ENCODE measurements around the gene ERG. TPM values are rescaled to one million over a fixed set of nuclear protein-coding genes. Genes with fewer than 3 reads are reported as not detected.
A peak's percentile ranks its signal among the peaks of the same experiment; 100 is the strongest.

The ERG gene
- total and polyA plus RNA-seq, 9 donors = 13.5 to 20.7 (median 16.8) TPM

GRCh38 chr21:38491536-38491935 lies 6.7 kb downstream of the ERG start:
- no peaks in the 10 kb centered on the region for H3K27me3 ChIP-seq (ENCODE audit: control insufficient read depth, insufficient read depth, low read length)
- H3K4me1 ChIP-seq (ENCODE audit: control insufficient read depth, insufficient read depth, low read length) = peaks cover 8% of the 10 kb centered on the region
- no peak overlapping the region for H3K4me3 ChIP-seq (ENCODE audit: low read length)
- no peaks in the 10 kb centered on the region for H3K9me3 ChIP-seq (replicated peaks; ENCODE audit: control insufficient read depth, low read depth, low read length)
- peak; percentile 40 for DNase-seq
- H3K27ac ChIP-seq (ENCODE audit: low read length) = peak overlapping the region; percentile 51
- H3K36me3 ChIP-seq (ENCODE audit: control insufficient read depth, insufficient read depth, low read length) = no peaks in the 10 kb centered on the region
- WGBS (ENCODE audit: insufficient coverage) = 32% methylated on average over 3 of the region's 5 CpGs

GRCh38 chr21:38490411-38491020 lies 7.8 kb downstream of the ERG start:
- WGBS (ENCODE audit: insufficient coverage) = 69% methylated on average over 7 of the region's 12 CpGs
- DNase-seq = no peak
- H3K4me1 ChIP-seq (ENCODE audit: control insufficient read depth, insufficient read depth, low read length) = peaks cover 8% of the 10 kb centered on the region
- no peaks in the 10 kb centered on the region for H3K9me3 ChIP-seq (replicated peaks; ENCODE audit: control insufficient read depth, low read depth, low read length)
- H3K36me3 ChIP-seq (ENCODE audit: control insufficient read depth, insufficient read depth, low read length) = no peaks in the 10 kb centered on the region
- H3K27me3 ChIP-seq (ENCODE audit: control insufficient read depth, insufficient read depth, low read length) = no peaks in the 10 kb centered on the region
- no peak overlapping the region for H3K4me3 ChIP-seq (ENCODE audit: low read length)
- peak overlapping the region; percentile 60 for H3K27ac ChIP-seq (ENCODE audit: low read length)

GRCh38 chr21:38489729-38490128 lies 8.5 kb downstream of the ERG start:
- H3K4me1 ChIP-seq (ENCODE audit: control insufficient read depth, insufficient read depth, low read length) = peaks cover 8% of the 10 kb centered on the region
- peak overlapping the region; percentile 51 for H3K27ac ChIP-seq (ENCODE audit: low read length)
- H3K27me3 ChIP-seq (ENCODE audit: control insufficient read depth, insufficient read depth, low read length) = no peaks in the 10 kb centered on the region
- WGBS (ENCODE audit: insufficient coverage) = 56% methylated on average over 3 of the region's 6 CpGs
- H3K9me3 ChIP-seq (replicated peaks; ENCODE audit: control insufficient read depth, low read depth, low read length) = no peaks in the 10 kb centered on the region
- DNase-seq = no peak
- no peak overlapping the region for H3K4me3 ChIP-seq (ENCODE audit: low read length)
- no peaks in the 10 kb centered on the region for H3K36me3 ChIP-seq (ENCODE audit: control insufficient read depth, insufficient read depth, low read length)

GRCh38 chr21:38489271-38489652 lies 9.0 kb downstream of the ERG start:
- DNase-seq = no peak
- Histone ChIP-seq H3K9me3 (replicated peaks; ENCODE audit: control insufficient read depth, low read depth, low read length) (no peaks in the 10 kb centered on the region), H3K27ac (ENCODE audit: low read length) (peak overlapping the region; percentile 51), H3K27me3 (ENCODE audit: control insufficient read depth, insufficient read depth, low read length) (no peaks in the 10 kb centered on the region), H3K4me3 (ENCODE audit: low read length) (no peak overlapping the region), H3K36me3 (ENCODE audit: control insufficient read depth, insufficient read depth, low read length) (no peaks in the 10 kb centered on the region), H3K4me1 (ENCODE audit: control insufficient read depth, insufficient read depth, low read length) (peaks cover 8% of the 10 kb centered on the region)
- whole genome bisulfite sequencing (ENCODE audit: insufficient coverage) = no CpG with 5 or more reads among the region's 3 CpGs

- WGBS (ENCODE audit: insufficient coverage) = 43% methylated on average over 2 of the region's 11 CpGs
- DNase-seq = peak; percentile 32
Observed at GRCh38 chr21:38488640-38489270, 9.5 kb downstream of the ERG start.

GRCh38 chr21:38487901-38488639 lies 10.2 kb downstream of the ERG start:
- 89% methylated on average over 5 of the region's 10 CpGs for WGBS (ENCODE audit: insufficient coverage)
- no peak for DNase-seq
- Histone ChIP-seq H3K27ac (ENCODE audit: low read length) (peak overlapping the region; percentile 51), H3K4me3 (ENCODE audit: low read length) (no peak overlapping the region), H3K27me3 (ENCODE audit: control insufficient read depth, insufficient read depth, low read length) (no peaks in the 10 kb centered on the region), H3K4me1 (ENCODE audit: control insufficient read depth, insufficient read depth, low read length) (peaks cover 3% of the 10 kb centered on the region), H3K9me3 (replicated peaks; ENCODE audit: control insufficient read depth, low read depth, low read length) (no peaks in the 10 kb centered on the region), H3K36me3 (ENCODE audit: control insufficient read depth, insufficient read depth, low read length) (no peaks in the 10 kb centered on the region)

More at GRCh38 chr21:38488640-38489270, 9.5 kb downstream of the ERG start:
- H3K36me3 ChIP-seq (ENCODE audit: control insufficient read depth, insufficient read depth, low read length) = no peaks in the 10 kb centered on the region
- H3K4me3 ChIP-seq (ENCODE audit: low read length) = no peak overlapping the region
- no peaks in the 10 kb centered on the region for H3K27me3 ChIP-seq (ENCODE audit: control insufficient read depth, insufficient read depth, low read length)
- H3K9me3 ChIP-seq (replicated peaks; ENCODE audit: control insufficient read depth, low read depth, low read length) = no peaks in the 10 kb centered on the region
- peaks cover 6% of the 10 kb centered on the region for H3K4me1 ChIP-seq (ENCODE audit: control insufficient read depth, insufficient read depth, low read length)
- H3K27ac ChIP-seq (ENCODE audit: low read length) = peak overlapping the region; percentile 51

- Histone ChIP-seq H3K36me3 (ENCODE audit: control insufficient read depth, insufficient read depth, low read length) (no peaks in the 10 kb centered on the region), H3K27ac (ENCODE audit: low read length) (peak overlapping the region; percentile 22), H3K4me1 (ENCODE audit: control insufficient read depth, insufficient read depth, low read length) (peaks cover 3% of the 10 kb centered on the region), H3K27me3 (ENCODE audit: control insufficient read depth, insufficient read depth, low read length) (no peaks in the 10 kb centered on the region), H3K4me3 (ENCODE audit: low read length) (no peak overlapping the region), H3K9me3 (replicated peaks; ENCODE audit: control insufficient read depth, low read depth, low read length) (no peaks in the 10 kb centered on the region)
- WGBS (ENCODE audit: insufficient coverage) = 50% methylated on average over 1 of the region's 6 CpGs
- no peak for DNase-seq
Observed at GRCh38 chr21:38486706-38487105, 11.6 kb downstream of the ERG start.

GRCh38 chr21:38486221-38486620 lies 12.1 kb downstream of the ERG start:
- Histone ChIP-seq H3K27ac (ENCODE audit: low read length) (no peak overlapping the region), H3K4me1 (ENCODE audit: control insufficient read depth, insufficient read depth, low read length) (peaks cover 3% of the 10 kb centered on the region), H3K9me3 (replicated peaks; ENCODE audit: control insufficient read depth, low read depth, low read length) (no peaks in the 10 kb centered on the region), H3K4me3 (ENCODE audit: low read length) (no peak overlapping the region), H3K27me3 (ENCODE audit: control insufficient read depth, insufficient read depth, low read length) (no peaks in the 10 kb centered on the region), H3K36me3 (ENCODE audit: control insufficient read depth, insufficient read depth, low read length) (no peaks in the 10 kb centered on the region)
- no peak for DNase-seq
- WGBS (ENCODE audit: insufficient coverage) = 100% methylated on average over 1 of the region's 5 CpGs

- 81% methylated on average over 8 of the region's 12 CpGs for WGBS (ENCODE audit: insufficient coverage)
- Histone ChIP-seq H3K27ac (ENCODE audit: low read length) (no peak overlapping the region), H3K4me1 (ENCODE audit: control insufficient read depth, insufficient read depth, low read length) (peaks cover 11% of the 10 kb centered on the region), H3K9me3 (replicated peaks; ENCODE audit: control insufficient read depth, low read depth, low read length) (no peaks in the 10 kb centered on the region), H3K4me3 (ENCODE audit: low read length) (no peak overlapping the region), H3K27me3 (ENCODE audit: control insufficient read depth, insufficient read depth, low read length) (peaks cover 8% of the 10 kb centered on the region), H3K36me3 (ENCODE audit: control insufficient read depth, insufficient read depth, low read length) (no peaks in the 10 kb centered on the region)
- DNase-seq = no peak
Observed at GRCh38 chr21:38479641-38480525, 18.4 kb downstream of the ERG start.
